IgD-negative memory B cell (primary cell): ENCODE results near the gene ELF3. TPM values are rescaled to one million over a fixed set of nuclear protein-coding genes. Genes with fewer than 3 reads are reported as not detected.
"Not testable (repeated sequence)": the region's sequence is repeated elsewhere in the genome, so short reads cannot be mapped to it uniquely, and the experiment has no call there.

Experiments
- H3K27ac Mint-ChIP-seq, 3 donors: one replicate each; pipeline ENCODE4 v1.8.0; 2020 to 2022; ENCODE audit warnings: mild to moderate bottlenecking in 3 of 3, mixed read lengths in 3 of 3, moderate library complexity in 1 of 3
- H3K27me3 Mint-ChIP-seq: one replicate; pipeline ENCODE4 v1.8.0; 2021; ENCODE audit warnings: mixed read lengths
- H3K36me3 Mint-ChIP-seq: one replicate; pipeline ENCODE4 v1.8.0; 2020; ENCODE audit warnings: mild to moderate bottlenecking, mixed read lengths
- H3K4me1 Mint-ChIP-seq, 3 donors: one replicate each; pipeline ENCODE4 v1.8.0; 2020 to 2022; ENCODE audit warnings: mixed read lengths in 3 of 3, mild to moderate bottlenecking in 1 of 3
- H3K4me3 Mint-ChIP-seq, 4 donors: one replicate each; pipeline ENCODE4 v1.8.0; 2020 to 2022; ENCODE audit warnings: mild to moderate bottlenecking in 4 of 4, mixed read lengths in 4 of 4, moderate library complexity in 3 of 4
- H3K9me3 Mint-ChIP-seq, 3 donors: one replicate each; pipeline ENCODE4 v1.8.0; 2020 to 2021; ENCODE audit warnings: mixed read lengths in 3 of 3, mild to moderate bottlenecking in 1 of 3
- polyA plus RNA-seq: library from polyadenylated mRNA; unstranded; fragments of 300-500 nt; fragmentation: Illumina TruSeq; gene quantifications from one replicate; pipeline ENCODE4 v1.2.3, GENCODE V29; 2021

Gene ELF3
- polyA plus RNA-seq, 1 donor from 2014 or later = not detected

DNA sequence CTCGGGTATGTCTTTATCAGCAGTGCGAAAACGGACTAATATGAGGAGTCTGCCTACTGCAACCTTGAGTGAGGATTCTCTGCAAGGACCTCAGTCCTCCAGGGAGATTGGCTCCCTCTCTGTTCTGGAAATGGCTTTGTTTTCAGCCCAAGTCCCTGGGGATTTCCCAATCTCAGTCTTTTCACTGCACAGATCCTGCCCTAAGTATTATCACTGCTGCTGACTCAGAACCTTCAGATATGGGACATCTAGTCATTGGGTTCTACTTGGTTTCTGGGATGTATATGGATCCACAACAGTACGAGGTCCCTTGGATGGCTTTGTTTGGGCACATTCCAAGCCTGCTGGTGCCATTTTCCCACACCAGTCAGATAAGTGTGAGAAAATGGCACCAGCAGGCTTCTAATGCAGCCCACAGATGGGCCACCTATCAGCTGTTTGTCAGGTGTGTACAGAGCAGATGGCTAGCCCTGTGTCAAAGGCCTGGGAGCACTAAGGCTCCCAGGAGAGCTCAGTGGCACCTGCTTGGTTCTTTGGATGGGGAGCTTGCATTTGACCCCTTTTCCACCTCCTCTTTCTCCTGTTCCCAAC is 27.4 kb downstream of the ELF3 start:
- peaks cover 0 to 2% (median 0%) of the 10 kb centered on the region in 3 donors for H3K4me1 Mint-ChIP-seq
- no peaks in the 10 kb centered on the region for H3K36me3 Mint-ChIP-seq
- no peak overlapping the region for H3K27ac Mint-ChIP-seq
- H3K27me3 Mint-ChIP-seq = peaks cover 1% of the 10 kb centered on the region
- peaks cover 0 to 2% (median 0%) of the 10 kb centered on the region in 3 donors for H3K9me3 Mint-ChIP-seq
- H3K4me3 Mint-ChIP-seq = no peak overlapping the region

DNA sequence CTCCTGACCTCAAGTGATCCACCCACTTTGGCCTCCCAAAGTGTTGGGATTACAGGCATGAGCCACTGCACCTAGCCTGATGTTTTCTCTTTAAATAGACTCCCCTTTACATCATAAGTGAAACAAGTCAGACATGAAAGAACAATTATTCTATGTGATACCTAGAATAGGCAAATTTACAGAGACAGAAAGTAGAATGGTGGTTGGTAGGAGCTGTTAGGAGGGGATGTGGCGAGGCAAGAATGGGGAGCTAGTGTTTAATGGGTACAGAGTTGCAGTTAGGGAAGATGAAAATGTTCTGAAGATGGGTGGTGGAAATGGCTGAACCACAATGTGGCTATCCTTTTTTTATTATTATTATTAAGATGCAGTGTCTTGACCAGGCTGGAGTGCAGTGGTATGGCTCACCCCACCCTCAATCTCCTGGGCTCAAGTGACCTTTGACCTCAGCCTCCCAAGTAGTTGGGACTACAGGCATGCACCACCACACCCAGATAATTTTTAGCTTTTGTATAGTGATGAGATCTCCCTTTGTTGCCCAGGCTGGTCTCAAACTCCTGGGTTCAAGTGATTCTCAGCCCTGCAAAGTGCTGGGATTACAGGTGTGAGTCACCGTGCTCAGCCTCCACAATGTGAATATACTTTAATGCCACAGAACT is 28.4 kb downstream of the ELF3 start:
- Mint-ChIP-seq H3K27me3 (peaks cover 1% of the 10 kb centered on the region), H3K36me3 (no peaks in the 10 kb centered on the region), H3K4me1 (peaks cover 0 to 2% (median 0%) of the 10 kb centered on the region in 3 donors), H3K9me3 (peaks cover 0 to 2% (median 0%) of the 10 kb centered on the region in 3 donors), H3K27ac (no peak overlapping the region), H3K4me3 (no peak overlapping the region)

DNA sequence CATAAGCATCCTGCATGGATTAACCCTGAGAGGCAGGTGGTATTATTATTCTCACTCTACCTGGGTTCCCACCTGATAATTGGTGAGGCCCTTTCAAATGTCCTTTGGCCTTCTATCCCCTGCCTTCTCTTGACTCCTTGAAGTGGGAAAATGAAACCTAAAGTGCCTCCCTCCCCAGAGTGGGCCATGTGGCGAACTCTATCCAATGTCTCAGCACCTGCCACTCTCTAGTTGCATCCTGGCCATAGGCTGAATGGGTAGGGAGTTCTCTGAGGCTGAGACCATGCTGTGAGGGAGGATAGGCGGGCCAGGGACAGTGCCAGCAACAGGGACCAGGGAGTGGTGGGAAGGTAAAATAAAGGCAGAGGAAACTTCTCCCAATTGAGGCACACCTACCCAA is 35.3 kb downstream of the ELF3 start:
- H3K27ac Mint-ChIP-seq = no peak overlapping the region
- H3K4me3 Mint-ChIP-seq = no peak overlapping the region
- H3K4me1 Mint-ChIP-seq = no peaks in the 10 kb centered on the region
- H3K27me3 Mint-ChIP-seq = peaks cover 11% of the 10 kb centered on the region
- peaks cover 0 to 1% (median 0%) of the 10 kb centered on the region in 3 donors for H3K9me3 Mint-ChIP-seq
- no peaks in the 10 kb centered on the region for H3K36me3 Mint-ChIP-seq

DNA sequence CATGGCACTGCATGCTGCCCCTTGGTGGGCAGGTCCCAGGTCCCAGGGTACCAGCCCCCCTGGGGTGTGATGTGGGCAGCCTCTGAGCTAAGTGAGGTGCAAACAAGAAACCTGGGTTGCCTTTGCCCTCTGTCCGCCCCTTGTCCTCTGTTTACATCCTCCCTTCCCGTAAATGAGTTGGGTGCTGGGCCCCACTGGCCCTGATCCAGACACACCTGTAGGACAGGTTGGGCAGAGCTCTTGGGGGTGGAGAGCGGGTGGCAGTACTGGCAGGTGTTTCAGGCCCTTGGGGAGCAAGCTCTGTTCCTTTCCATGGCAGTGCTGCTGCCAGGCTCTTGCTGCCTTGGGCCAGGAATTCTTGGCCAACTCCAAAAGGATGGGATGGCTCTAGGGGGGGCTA is 35.8 kb downstream of the ELF3 start:
- Mint-ChIP-seq H3K27ac (no peak overlapping the region), H3K27me3 (peaks cover 11% of the 10 kb centered on the region), H3K4me1 (no peaks in the 10 kb centered on the region), H3K4me3 (no peak overlapping the region), H3K9me3 (peaks cover 0 to 1% (median 0%) of the 10 kb centered on the region in 3 donors), H3K36me3 (no peaks in the 10 kb centered on the region)

DNA sequence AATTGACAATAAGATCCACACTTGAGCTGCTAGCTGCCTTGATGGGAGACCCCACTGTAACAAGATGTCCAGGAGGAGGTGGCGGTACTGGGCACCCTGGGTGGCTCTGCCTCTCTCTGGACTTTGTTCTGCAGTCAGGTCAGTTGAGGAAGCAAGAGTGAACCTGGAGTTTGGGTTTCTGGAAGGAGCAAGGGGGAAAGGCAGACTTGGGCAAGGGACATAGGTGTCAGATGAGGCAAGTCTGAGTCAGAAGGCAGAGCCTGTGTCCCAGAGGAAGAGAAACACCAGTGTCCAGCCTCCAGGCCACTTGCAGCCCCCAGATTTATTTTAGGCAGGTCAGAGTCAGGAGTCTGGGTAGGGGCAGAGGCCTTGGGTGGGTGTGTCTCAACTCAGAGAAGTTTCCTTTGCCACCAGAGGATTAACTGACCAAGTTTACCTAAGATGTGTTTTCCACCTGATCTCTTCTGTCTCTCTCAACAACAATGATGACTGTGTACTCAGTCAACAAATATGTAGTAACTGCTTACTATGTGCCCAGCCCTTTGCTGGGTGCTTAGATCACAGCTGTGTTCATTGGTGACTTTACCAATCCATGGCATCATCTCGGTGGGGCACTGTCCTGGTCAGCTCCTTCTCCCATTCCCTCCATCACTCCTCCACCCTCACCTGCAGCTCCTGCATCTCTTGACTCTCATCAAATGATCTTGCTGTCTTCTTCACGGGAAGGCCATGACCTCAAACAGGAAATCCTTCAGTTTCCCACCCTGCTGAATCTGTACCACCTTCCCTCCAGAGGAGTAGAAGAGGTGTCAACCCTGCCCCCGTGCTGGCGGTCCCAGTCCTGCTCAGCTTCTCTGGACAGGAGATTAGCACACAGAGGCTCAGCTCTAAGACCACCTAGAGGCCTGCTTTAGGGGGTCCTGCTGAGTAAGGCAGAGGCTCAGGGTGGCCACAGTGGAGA is 36.6 kb downstream of the ELF3 start:
- no peak overlapping the region for H3K4me3 Mint-ChIP-seq
- H3K9me3 Mint-ChIP-seq = peaks cover 0 to 1% (median 0%) of the 10 kb centered on the region in 3 donors
- H3K4me1 Mint-ChIP-seq = no peaks in the 10 kb centered on the region
- no peaks in the 10 kb centered on the region for H3K36me3 Mint-ChIP-seq
- no peak overlapping the region for H3K27ac Mint-ChIP-seq
- H3K27me3 Mint-ChIP-seq = peaks cover 11% of the 10 kb centered on the region

DNA sequence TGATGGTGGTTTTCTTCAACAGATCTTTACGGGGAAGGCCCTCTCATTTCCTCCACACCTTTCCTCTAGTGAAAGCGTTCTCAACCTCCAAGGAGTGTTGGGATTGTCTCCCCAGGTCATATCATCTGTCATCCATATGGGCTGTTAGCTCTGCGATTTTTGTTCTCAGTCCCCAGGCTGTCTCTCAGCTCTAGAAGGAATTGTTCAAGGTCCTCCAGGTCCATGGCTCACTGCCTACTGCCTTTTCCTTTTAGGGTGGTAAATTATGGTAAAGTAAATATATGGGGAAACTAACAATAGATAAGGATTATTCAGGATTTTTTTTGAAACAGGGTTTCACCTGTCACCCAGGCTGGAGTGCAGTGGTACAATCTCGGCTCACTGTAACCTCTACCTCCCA is 37.6 kb downstream of the ELF3 start:
- Mint-ChIP-seq H3K4me3 (no peak overlapping the region), H3K36me3 (no peaks in the 10 kb centered on the region), H3K27ac (no peak overlapping the region), H3K27me3 (peaks cover 11% of the 10 kb centered on the region), H3K9me3 (peaks cover 0 to 1% (median 0%) of the 10 kb centered on the region in 3 donors), H3K4me1 (no peaks in the 10 kb centered on the region)

DNA sequence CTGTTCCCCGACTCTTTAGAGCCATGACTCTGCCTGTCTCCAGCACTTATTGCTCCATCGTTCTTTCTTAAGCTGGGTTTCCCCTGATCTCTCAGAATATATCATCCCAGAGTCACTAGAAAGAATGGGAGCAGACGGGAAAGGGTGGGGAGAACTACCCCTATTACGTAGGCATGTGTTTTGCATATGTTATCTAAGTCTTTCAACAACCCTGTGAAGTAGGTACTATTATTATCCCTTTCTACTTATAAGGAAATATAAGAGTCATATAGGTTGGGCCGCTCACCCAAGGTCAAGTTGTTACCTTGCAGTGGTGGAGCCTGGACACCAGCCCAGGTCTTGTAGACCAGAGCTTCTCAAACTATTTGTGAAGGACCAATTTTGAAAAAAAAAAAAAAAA is 38.7 kb downstream of the ELF3 start:
- Mint-ChIP-seq H3K27me3 (peaks cover 11% of the 10 kb centered on the region), H3K27ac (no peak overlapping the region), H3K4me1 (no peaks in the 10 kb centered on the region), H3K4me3 (no peak overlapping the region), H3K9me3 (peaks cover 0 to 2% (median 0%) of the 10 kb centered on the region in 3 donors), H3K36me3 (no peaks in the 10 kb centered on the region)

DNA sequence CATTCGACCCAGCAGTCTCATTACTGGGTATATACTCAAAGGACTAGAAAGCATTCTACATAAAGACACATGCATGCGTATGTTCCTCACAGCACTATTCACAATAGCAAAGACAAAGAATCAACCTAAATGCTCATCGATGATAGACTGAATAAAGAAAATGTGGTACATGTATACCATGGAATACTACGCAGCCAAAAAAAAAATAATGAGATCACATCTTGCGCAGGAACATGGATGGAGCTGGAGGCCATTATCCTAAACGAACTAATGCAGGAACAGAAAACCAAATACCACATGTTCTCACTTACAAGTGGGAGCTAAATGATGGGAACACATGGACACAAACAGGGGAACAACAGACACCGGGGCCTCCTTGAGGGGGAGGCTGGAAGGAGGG is 43.7 kb downstream of the ELF3 start:
- H3K4me3 Mint-ChIP-seq = no peak overlapping the region
- no peaks in the 10 kb centered on the region for H3K36me3 Mint-ChIP-seq
- no peaks in the 10 kb centered on the region for H3K4me1 Mint-ChIP-seq
- H3K27ac Mint-ChIP-seq = peak overlapping the region in 1 of 3 donors; percentile 73
- peaks cover 8% of the 10 kb centered on the region for H3K27me3 Mint-ChIP-seq
- H3K9me3 Mint-ChIP-seq = peaks cover 0 to 1% (median 0%) of the 10 kb centered on the region in 3 donors

DNA sequence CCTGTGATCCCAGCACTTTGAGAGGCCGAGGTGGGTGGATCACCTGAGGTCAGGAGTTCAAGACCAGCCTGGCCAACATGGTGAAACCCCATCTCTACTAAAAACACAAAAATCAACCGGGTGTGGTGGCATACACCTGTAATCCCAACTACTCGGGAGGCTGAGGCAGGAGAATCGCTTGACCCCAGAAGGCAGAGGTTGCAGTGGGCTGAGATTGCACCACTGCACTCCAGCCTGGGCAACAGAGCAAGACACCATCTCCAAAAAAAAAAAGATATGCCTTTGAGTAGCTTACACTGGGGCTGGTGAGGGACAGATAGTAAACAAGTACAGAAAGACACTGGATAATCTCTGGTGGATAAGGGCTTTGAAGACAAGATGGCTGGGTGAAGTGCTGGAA is 44.3 kb downstream of the ELF3 start:
- not testable (repeated sequence) for H3K4me1 Mint-ChIP-seq, H3K4me3 Mint-ChIP-seq, H3K9me3 Mint-ChIP-seq, H3K36me3 Mint-ChIP-seq, H3K27ac Mint-ChIP-seq, H3K27me3 Mint-ChIP-seq

DNA sequence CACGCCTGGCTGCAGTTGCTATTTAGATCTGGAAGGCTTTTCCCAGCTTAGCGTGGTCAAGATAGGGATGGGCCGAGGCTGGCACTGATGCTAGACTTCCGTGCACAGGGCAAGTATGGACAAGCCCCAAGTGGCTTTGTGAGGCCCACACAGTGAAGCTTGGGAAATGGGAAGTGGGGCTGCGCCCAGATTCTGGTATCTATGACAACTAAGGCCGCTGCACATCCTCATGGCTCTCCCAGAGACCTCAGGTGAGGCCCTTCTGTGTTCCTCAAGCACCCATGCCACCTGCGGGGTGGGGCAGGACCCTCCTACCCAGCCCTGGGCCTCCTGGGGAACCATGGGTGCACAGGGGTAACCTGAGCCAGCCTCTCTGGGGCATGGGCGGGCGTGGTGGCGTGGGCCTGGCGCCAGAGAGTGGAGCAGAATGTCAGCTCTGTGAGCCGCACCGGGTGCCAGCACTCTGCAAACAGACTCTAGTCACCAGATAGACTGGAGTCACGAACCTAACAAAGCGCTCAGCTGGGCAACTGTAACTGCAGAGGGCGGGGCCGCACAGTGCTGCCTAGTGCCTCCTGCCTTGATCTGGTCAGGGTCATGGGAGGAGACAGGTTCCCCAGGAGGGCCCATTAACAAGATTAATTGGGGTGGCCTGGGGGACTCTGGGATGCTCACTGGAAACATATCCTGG is 46.4 kb downstream of the ELF3 start:
- H3K36me3 Mint-ChIP-seq = no peaks in the 10 kb centered on the region
- peaks cover 4% of the 10 kb centered on the region for H3K27me3 Mint-ChIP-seq
- peaks cover 0 to 1% (median 0%) of the 10 kb centered on the region in 3 donors for H3K9me3 Mint-ChIP-seq
- no peaks in the 10 kb centered on the region for H3K4me1 Mint-ChIP-seq
- no peak overlapping the region for H3K27ac Mint-ChIP-seq
- H3K4me3 Mint-ChIP-seq = no peak overlapping the region

DNA sequence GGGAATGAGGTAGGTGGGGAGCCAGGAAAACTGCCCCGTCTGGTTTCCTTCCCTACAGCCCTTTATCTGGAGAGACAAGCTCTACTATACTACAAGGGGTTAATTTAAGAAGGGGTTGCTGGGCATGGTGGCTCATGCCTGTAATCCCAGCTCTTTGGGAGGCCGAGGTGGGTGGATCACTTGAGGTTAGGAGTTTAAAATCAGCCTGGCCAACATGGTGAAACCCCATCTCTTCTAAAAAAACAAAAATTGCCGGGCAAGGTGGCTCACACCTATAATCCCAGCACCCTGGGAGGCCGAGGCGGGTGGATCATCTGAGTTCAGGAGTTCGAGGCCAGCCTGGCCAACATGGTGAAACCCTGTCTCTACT is 46.9 kb downstream of the ELF3 start:
- H3K36me3 Mint-ChIP-seq, H3K27me3 Mint-ChIP-seq, H3K4me1 Mint-ChIP-seq, H3K27ac Mint-ChIP-seq, H3K9me3 Mint-ChIP-seq, H3K4me3 Mint-ChIP-seq: not testable (repeated sequence)

DNA sequence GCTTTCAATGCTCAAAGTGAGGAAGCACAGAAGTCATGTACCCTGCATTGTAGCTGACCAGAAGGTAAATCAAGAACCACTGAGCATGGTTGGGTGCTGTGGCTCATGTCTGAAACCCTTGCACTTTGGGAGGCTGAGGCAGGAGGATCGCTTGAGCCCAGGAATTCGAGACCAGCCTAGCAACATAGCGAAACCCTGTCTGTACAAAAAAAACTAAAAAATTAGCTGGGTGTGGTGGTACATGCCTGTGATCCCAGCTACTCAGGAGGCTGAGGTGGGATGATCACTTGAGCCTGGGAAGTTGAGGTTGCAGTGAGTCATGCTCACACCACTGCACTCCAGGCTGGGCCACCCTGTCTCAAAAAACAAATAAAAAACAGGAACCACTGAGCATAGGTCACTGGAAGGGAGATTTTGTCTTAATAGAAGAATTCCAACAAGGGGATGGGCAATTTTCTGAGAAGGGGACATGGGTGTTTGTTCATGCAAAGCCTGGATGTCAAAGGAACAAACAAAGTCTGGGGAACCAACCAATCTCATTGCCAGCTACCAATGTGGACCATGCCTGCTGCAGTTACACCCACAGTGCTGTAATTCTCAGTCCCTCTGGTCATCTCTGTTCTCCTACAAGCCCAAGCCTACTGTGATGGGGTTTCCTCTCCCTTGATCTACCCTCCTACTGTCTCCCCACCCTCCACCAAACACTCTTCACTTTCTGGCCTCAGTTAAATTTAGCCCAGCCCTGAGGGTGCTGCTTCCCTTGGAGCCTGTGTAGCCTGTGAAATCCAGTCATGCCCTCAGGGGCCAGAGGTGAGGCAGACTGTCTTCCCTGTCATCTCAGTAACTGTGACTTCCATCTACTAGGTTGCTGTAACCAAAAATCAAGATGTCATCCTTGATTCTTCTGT is 47.9 kb downstream of the ELF3 start:
- no peaks in the 10 kb centered on the region for H3K4me1 Mint-ChIP-seq
- no peak overlapping the region for H3K27ac Mint-ChIP-seq
- peaks cover 0 to 1% (median 0%) of the 10 kb centered on the region in 3 donors for H3K9me3 Mint-ChIP-seq
- H3K36me3 Mint-ChIP-seq = no peaks in the 10 kb centered on the region
- H3K27me3 Mint-ChIP-seq = peaks cover 6% of the 10 kb centered on the region
- H3K4me3 Mint-ChIP-seq = no peak overlapping the region

DNA sequence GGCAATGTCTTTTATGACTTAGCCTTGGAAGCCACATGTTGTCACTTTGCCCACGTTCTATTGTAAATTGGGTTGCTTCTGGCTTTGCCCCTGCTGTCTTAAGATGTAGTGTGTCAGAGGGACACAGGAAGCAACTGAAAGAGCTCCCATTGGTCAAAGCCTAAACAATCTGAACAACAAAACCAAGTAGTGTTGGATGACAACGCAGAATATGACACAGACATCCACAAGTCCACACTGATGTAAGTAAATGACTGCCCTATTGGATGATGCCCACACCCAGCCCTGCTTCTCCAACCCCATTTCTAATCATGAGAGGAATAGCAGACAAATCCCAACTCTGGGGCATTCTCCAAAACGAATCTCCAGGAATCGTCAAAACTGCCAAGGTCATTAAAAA is 50.7 kb downstream of the ELF3 start:
- H3K4me1 Mint-ChIP-seq = no peaks in the 10 kb centered on the region
- peaks cover 0 to 1% (median 0%) of the 10 kb centered on the region in 3 donors for H3K9me3 Mint-ChIP-seq
- peaks cover 4% of the 10 kb centered on the region for H3K27me3 Mint-ChIP-seq
- no peaks in the 10 kb centered on the region for H3K36me3 Mint-ChIP-seq
- H3K4me3 Mint-ChIP-seq = no peak overlapping the region
- H3K27ac Mint-ChIP-seq = no peak overlapping the region

DNA sequence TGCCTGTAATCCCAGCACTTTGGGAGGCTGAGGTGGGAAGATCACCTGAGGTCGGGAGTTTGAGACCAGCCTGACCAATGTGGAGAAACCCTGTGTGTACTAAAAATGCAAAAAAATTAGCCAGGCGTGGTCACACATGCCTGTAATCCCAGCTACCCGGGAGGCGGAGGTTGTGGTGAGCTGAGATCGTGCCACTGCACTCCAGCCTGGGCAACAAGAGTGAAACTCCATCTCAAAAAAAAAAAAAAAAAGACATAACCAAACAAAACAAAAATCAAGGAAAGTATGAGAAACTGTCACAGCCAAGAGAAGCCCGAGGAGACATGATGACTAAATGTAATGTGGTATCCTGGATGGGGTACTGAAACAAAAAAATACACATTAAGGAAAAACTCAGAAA is 51.4 kb downstream of the ELF3 start:
- H3K9me3 Mint-ChIP-seq, H3K4me3 Mint-ChIP-seq, H3K36me3 Mint-ChIP-seq, H3K27me3 Mint-ChIP-seq, H3K27ac Mint-ChIP-seq, H3K4me1 Mint-ChIP-seq: not testable (repeated sequence)
